Endothelial cell of umbilical vein (primary cell): Measurements from ENCODE around the gene LY6G6C.

Source experiments
- EZH2 ChIP-seq: IDR thresholded peaks from 2 replicates; pipeline ENCODE4 v1.6.1; 2012; ENCODE audit warnings: borderline replicate concordance, low read depth, mild to moderate bottlenecking, moderate library complexity, low read length, inconsistent platforms; ENCODE audit not compliant: severe bottlenecking
- JUN ChIP-seq: IDR thresholded peaks from 2 replicates; pipeline ENCODE4 v1.6.1; 2011; ENCODE audit warnings: borderline replicate concordance, low read depth; ENCODE audit not compliant: insufficient read length, insufficient read depth
- POLR2AphosphoS5 ChIP-seq: IDR thresholded peaks from 2 replicates; pipeline ENCODE4 v1.6.1; 2012; ENCODE audit warnings: low read depth, mild to moderate bottlenecking, control low read depth, low read length, moderate library complexity; ENCODE audit not compliant: insufficient read depth
- TF ChIP-seq, protein P1 (sequence below), 2 donors: IDR thresholded peaks; 1 replicate in 1 of 2; 2 replicates in 1 of 2; pipeline ENCODE4 v1.5.1; 2011; ENCODE audit warnings: low read length in 2 of 2, mild to moderate bottlenecking in 2 of 2, moderate library complexity in 2 of 2, control low read depth in 1 of 2, inconsistent platforms in 1 of 2, low read depth in 1 of 2; ENCODE audit not compliant: insufficient read depth in 1 of 2; ENCODE audit errors: extremely low read depth in 1 of 2
- TF ChIP-seq, protein P2 (sequence below): IDR thresholded peaks from 2 replicates; pipeline ENCODE4 v1.6.1; 2011; ENCODE audit not compliant: insufficient read depth, insufficient read length

DNA sequence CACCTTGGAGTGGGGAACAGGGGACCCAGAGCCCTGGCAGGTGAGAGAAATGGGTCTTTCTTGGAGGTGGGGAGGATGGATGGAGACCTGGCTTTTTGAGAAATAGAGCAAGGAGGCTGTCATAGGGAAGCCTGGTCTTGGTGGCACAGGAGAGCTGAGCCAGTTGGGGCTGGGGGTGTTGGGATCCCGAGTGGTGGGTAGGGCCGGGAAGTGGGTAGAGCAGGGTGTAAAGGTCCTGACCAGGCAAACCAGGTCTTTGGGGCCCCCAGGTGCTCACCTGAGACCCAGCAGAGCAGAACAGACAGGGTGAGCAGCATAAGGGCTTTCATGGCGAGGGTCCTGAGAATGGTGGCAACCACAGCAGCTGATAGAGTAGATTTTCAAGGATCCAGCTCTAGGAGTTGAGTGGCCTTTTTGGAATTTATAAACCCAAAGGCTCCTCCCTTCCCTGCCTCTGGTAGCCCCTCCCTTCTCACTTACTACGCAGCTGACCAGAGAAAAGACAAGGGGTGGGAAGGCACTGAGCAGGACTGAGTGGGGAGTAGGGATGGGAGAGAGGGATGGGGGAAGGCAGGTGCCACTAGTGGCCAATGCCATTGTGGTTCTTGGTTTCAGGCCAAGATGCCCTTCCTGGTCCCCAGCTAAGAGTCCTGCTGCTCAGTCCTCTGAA lies at the start of gene LY6G6C:
- TF ChIP-seq, protein P1, sequence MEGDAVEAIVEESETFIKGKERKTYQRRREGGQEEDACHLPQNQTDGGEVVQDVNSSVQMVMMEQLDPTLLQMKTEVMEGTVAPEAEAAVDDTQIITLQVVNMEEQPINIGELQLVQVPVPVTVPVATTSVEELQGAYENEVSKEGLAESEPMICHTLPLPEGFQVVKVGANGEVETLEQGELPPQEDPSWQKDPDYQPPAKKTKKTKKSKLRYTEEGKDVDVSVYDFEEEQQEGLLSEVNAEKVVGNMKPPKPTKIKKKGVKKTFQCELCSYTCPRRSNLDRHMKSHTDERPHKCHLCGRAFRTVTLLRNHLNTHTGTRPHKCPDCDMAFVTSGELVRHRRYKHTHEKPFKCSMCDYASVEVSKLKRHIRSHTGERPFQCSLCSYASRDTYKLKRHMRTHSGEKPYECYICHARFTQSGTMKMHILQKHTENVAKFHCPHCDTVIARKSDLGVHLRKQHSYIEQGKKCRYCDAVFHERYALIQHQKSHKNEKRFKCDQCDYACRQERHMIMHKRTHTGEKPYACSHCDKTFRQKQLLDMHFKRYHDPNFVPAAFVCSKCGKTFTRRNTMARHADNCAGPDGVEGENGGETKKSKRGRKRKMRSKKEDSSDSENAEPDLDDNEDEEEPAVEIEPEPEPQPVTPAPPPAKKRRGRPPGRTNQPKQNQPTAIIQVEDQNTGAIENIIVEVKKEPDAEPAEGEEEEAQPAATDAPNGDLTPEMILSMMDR (IDR thresholded peaks at IDR 0.05; ENCODE audit: extremely low read depth in 1 of 2, insufficient read depth in 1 of 2, low read depth in 1 of 2, low read length in 2 of 2) = no peak
- TF ChIP-seq EZH2 (no peak), POLR2AphosphoS5 (no peak), JUN (no peak)
- TF ChIP-seq, protein P2, sequence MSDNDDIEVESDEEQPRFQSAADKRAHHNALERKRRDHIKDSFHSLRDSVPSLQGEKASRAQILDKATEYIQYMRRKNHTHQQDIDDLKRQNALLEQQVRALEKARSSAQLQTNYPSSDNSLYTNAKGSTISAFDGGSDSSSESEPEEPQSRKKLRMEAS = no peak
